GM18511 (cell line): ENCODE data around the gene ALOX12B.
"Not testable (repeated sequence)": the region's sequence is repeated elsewhere in the genome, so short reads cannot be mapped to it uniquely, and the experiment has no call there.

Experiments used
- ATAC-seq: cut with Tn5 transposase; IDR thresholded peaks from one replicate; pipeline ENCODE4 v1.9.1; 2021; ENCODE audit warnings: mild to moderate bottlenecking, moderate library complexity; ENCODE audit not compliant: unreplicated experiment

ALOX12B gene

DNA sequence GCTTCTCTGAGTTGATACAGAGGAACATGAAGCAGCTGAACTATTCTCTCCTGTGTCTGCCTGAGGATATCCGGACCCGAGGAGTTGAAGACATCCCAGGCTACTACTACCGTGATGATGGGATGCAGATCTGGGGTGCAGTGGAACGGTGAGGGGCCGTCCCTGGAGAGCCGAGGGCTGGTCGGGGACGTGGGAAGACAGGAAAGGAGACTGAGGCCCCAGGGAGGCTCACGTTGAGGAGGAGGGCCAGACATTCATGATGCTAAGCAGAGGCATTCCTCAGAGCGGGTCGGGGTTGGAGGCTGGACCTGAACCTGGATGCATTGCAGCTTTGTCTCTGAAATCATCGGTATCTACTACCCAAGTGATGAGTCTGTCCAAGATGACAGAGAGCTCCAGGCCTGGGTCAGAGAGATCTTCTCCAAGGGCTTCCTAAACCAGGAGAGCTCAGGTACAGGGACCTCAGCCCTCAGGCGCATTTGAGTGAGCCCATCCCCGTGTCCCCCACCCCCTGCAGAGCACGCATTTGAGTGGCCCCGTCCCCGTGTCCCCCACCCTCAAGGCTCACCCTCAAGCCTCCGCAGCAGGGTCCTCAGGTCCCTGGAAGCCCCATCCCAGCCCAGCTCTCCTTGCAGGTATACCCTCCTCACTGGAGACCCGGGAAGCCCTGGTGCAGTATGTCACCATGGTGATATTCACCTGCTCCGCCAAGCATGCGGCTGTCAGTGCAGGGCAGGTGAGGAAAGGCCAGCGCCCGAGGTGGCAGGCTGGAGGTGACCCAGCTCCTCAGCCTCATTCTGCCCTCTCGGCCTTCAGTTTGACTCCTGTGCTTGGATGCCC, 40.4 kb downstream of the ALOX12B start:
- ATAC-seq = no peak

DNA sequence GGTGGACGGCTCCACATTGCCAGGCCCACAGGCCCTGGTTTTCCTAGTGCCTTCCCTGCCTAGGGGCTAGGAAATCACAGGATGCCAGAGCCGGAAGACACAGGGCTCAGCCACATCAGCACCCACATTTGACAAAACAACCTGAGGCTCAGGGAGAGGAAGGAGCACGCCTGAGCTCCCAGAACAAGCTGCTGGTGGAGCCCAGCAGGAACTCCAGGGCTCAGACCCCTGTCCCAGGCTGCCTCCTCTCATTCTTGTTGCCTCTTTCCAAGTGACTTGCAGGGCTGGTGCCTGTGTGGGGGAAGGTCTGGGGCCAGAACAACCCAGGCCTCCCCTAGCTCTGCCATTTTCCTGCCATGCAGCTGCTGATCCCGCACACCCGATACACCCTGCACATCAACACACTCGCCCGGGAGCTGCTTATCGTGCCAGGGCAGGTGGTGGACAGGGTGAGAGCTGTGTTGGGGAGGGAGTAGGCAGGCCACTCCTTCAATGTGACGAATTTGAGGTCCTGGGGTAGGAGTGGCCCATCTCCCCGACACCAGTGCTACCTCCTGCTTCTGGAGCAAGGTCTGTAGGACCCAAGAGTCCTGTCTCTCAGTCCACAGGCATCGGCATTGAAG, 41.1 kb downstream of the ALOX12B start:
- ATAC-seq = no peak

DNA sequence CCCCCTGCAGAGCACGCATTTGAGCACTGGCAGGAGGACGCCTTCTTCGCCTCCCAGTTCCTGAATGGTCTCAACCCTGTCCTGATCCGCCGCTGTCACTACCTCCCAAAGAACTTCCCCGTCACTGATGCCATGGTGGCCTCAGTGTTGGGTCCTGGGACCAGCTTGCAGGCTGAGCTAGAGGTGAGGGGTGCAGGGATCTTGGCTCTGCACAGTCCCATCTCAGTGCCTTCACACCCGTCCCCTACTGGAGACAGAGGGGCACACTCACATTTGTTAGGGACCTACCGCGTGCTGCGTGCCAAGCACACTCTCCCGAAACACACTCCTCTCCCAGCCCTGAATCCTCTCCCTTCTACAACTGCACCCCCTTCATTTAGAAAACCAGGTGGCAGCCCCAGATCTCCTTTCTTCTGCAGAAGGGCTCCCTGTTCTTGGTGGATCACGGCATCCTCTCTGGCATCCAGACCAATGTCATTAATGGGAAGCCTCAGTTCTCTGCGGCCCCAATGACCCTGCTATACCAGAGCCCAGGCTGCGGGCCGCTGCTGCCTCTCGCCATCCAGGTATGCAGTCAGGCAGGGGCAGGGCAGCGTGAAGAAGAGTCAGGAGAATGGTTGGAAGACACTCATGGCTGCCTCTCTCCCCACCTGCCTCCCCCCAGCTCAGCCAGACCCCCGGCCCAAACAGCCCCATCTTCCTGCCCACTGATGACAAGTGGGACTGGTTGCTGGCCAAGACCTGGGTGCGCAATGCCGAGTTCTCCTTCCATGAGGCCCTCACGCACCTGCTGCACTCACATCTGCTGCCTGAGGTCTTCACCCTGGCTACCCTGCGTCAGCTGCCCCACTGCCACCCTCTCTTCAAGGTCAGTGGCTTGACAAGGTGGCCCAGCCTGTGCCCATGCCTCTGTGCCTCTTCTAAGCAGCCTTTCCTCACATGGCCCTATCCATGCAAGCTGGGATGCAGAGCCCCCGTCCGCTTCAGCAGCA, 42.4 kb downstream of the ALOX12B start:
- no peak for ATAC-seq

DNA sequence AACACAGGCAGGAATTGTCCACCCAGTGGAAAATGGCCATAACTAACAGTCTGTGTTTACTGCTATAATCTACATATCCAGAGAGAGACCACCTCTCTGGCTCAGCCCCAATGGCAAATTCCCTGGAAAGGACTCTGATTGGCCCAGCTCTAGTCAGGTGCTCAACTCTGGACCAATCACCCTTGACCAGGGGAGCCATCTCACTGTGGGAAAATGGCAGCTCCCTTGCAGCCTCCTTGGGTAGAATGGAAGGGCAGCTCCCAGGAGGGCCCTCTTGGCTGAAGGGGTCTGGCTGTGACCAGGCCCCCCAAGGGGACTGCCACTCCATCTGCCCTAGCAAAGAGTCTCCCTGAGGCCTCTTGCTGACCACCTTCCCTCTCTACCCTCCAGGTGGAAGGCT, 45.5 kb downstream of the ALOX12B start:
- no peak for ATAC-seq

DNA sequence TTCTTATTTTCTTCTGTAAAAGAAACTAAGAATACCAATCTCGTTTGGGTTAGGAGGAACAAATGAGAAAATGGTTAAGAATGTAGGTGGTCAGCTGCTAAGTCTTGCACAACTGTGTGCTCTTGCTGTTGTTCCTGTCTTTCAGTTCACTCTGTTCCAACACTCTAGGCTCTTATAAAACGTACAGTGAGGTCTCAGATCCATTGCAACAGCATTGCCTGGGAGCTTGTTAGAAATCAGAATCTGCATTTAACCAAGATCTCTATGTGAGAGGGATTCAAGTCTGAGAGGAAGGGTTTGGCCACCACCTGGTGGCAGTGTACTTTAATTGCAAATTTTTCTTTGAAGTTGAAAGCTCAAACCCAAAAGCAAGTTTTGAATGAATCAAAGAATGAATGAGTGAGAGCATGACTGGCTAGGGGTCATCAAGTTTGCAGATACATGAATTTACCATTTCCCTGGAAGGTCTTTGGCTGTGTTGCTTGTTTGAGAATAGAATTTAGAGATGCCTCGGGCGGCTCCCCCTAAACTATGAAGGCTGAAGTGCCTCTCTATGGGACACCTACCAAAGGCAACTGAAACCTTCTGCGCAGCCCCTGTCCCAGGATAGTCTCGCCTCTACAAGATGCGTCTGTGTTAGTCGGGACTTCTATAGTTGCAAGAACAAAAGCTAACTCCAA, 46.1 kb downstream of the ALOX12B start:
- ATAC-seq = no peak

DNA sequence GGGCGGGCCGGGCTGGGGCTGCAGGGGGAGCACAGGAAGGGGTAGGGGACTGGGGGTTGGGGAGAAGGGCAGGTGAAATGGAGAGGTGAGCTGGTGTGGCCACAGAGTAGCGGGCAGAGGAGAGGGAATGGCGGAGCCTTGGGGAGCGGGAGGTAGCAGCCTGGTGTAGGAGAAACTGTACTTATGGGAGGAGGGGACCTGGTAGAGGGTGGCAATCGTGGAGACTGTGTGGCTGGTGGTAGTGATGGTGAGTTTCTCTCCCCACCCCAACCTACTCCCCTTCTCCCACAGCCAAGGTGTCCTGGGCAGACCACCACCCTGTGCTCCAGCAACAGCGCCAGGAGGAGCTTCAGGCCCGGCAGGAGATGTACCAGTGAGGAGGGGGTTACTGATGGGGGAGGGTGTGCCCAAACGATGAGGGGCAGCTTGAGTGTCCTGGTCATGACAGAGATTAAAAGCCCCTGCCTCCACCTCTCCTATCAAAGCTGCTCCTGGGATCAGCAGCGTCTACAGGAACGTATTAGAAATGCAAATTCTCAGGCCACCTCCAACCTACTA, 47.8 kb downstream of the ALOX12B start:
- no peak for ATAC-seq

DNA sequence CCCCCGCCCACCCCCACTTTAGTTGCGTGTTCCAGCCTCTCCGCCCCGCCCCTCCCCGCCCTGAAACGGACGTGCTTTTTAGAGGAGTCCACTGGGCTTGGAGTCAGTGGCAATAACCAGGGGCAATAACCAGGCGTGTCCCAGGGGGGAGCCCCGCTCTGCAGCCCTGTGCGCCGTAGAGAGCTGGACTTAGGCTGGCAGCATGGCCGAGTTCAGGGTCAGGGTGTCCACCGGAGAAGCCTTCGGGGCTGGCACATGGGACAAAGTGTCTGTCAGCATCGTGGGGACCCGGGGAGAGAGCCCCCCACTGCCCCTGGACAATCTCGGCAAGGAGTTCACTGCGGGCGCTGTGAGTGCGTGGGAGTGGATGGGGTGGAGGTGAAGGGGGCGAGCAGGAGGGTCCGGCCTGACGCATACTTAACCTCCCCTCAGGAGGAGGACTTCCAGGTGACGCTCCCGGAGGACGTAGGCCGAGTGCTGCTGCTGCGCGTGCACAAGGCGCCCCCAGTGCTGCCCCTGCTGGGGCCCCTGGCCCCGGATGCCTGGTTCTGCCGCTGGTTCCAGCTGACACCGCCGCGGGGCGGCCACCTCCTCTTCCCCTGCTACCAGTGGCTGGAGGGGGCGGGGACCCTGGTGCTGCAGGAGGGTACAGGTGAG, 48.4 kb downstream of the ALOX12B start, which contains the start of gene ALOX15B:
Gene ALOX15B, plus strand, starts transcription at position 106 of the 657 bp plus-strand sequence. Its CDS starts 97 bp downstream, at position 203.
- no peak for ATAC-seq

DNA sequence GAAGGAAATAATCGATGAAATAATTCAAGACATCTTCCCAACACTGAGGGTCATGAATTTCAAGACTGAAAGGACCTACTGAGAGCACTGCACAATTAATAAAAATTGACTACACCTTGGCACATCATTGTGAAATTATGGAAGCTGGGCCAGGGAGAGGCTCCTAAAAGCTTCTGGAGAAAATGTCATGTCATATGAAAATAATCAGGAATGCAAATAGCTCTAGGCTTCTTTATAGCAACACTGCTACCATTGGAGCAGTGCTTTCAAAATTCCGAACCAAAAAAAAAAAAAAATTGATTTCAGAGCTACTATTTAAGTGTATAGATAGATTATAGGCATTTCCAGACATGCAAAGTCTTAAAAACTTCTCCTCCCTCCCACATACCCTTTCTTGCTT, 55.1 kb downstream of the ALOX12B start:
- ATAC-seq = no peak

DNA sequence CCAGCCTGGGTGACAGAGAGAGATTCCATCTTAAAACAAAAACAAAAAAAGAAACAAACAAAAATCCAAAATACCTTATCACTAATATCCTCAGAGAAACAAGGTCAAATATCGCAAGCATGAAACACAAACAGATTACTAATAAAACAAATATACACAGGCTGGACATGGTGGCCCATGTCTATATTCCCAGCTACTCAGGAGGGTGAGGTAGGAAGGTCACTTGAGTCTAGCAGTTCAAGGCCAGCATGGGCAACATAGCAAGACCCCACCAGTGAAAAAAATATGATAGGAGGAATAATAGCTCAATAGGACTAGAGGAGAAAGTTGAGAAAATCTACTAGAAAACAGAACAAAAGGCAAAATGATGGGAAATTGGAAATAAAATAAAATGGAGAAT, 55.6 kb downstream of the ALOX12B start:
- no peak for ATAC-seq

DNA sequence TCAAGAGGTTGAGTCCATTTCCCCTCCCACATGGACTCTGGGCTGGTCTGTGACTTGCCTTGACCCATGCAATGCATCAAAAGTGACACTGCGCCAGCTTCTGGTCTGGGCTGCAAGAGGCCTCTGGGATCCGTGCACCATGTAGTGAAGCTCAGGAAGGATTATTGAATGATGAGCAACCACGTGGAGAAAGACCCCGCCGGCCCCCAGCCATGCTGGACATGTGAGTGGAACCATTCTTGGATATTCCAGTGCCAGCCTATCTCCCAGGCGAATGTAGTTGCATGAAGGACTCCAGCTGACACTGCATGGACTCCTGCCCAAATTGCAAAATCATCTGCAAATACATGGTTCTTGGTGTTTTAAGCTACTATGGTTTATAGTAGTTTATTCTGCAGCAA, 56.3 kb downstream of the ALOX12B start:
- no peak for ATAC-seq

DNA sequence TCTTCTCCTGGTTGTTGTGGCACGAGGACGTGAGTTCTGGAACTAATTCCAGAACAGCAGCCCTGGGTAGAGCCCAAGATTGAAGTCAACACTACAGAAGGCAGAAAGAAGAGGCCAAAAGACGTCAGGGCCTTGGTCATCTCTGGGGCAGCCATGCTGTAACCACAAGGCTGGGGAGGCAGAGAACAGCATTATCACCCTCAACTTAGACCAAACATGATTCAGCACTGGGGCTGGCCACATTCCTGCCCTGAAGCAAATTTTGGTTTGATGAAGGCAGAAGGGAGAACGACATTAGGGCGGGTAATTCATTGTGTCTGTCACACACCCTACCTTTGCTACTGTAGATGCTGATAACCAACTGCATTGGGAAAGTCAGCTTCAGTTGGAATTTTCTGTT, 58.4 kb downstream of the ALOX12B start:
- no peak for ATAC-seq

DNA sequence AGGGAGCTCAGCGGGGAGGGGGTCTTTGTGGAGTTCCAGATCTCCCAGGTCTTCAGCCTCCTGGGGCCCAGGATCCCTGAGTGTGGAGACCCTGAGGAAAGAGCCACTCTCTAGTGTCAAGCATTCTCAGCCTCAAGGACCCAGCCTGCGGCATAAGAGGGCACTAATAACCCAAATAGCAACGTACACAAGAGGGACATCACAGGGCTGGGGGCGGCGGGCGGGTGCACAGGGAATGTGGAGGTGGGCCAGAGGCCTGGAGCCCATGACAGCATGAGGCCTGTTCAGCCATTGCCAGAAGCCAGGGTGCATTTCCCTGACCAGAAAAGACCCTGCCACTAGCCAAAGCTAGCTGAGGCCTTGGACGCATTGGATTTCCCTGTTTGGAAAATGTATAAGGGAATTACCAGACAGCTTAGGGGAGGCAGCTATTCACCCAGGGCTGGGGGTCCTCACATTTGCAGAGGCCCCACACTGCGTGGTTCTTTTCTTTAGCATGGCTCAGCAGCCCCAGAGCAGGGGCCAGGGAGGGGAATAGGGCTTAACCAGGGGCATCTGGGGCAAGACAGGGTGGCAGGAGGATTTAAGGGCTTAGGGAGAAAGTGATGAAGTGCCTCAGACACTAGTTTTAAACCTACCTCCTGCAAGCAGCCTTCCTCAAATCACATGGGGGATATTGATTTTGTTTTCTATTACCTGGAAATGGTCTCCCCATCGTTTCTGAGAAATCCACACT, 62.2 kb downstream of the ALOX12B start:
- ATAC-seq = no peak

DNA sequence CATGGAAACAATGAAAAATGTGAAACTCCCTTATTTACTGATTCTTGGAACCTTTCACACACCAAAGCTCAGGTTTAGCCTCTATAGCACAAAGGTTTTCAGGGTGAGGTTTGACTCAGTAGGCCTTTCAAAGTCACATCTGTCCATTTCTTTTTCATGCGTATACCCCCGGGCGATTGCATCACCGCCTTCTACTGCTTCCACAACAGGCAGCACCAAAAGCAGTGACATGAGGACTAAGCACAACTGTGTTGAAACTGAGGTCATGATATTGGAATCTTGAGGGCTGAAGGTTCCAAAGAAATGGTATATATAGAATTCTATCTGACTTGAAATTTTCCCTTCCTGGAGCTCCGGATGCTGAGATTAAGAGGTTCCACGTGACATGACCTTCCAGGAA, 63.4 kb downstream of the ALOX12B start:
- ATAC-seq = not testable (repeated sequence)
